HTERT RPE-1 (cell line): ENCODE results near the gene RPL41.
"Not testable (repeated sequence)": the region's sequence is repeated elsewhere in the genome, so short reads cannot be mapped to it uniquely, and the experiment has no call there.

Experiments used
- in situ Hi-C: fragments of 300-500 bp; cut with MboI; formaldehyde crosslinking; loops from 4 replicates; pipeline ENCODE4 v1.14.3; 2020; ENCODE audit warnings: low sequenced_read_pairs

RPL41 gene

DNA sequence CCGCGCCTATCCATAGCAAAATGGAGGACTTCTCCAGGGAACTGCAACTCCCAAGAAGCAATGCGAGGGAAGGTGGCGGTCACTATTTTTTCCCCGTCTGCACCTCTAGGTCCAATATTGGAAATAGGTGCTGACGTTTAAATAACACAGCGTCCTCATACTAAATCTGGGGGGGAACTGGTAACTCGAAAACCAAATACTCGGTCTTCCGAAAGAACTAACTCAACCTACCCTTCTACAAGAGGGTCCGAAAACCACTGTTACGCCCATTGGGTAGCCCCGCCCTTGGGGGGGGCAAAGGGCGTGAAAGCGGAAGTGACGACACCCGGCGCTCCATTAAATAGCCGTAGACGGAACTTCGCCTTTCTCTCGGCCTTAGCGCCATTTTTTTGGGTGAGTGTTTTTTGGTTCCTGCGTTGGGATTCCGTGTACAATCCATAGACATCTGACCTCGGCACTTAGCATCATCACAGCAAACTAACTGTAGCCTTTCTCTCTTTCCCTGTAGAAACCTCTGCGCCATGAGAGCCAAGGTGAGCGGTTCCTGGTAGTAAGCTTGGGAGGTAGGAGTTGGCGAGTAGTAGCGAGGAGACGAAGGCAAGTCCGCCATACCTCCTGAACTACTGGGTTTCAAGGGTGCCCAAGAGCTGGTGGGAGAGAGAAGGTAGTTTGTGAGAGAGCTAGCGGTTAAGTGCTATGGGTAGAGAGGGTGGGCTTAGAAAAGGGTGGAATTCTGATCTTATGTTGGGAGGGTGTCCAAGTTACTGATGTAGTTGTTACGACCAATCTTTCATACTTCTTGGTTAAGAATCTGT is at the start of gene RPL41:
RPL41 (plus strand) TSS at position 367 of the 815 bp plus-strand sequence.
- in situ Hi-C loops = no loop called here

GRCh38 chr12:56071648-56072047 is 44.8 kb upstream of the RPL41 start:
- in situ Hi-C loops = no loop called here

DNA sequence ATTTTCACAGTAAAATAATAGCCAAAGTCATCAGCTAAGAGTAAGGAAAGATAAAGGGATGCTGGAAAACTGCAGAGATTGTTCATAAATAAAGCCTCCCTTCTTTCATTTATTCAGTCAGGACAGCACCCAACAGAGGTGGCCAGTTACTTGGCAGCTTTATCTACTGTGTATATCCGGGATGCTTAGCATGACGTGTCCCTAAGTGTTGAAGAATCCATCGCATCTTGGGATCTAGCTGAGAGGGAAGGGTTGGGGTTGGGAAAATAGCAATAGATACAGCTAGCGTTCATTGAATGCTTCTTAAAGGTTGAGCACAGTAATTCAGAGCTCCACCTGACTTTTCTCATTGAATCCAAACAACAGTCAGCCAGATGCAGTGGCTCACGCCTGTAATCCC is 42.0 kb upstream of the RPL41 start:
- in situ Hi-C loops = no loop called here

DNA sequence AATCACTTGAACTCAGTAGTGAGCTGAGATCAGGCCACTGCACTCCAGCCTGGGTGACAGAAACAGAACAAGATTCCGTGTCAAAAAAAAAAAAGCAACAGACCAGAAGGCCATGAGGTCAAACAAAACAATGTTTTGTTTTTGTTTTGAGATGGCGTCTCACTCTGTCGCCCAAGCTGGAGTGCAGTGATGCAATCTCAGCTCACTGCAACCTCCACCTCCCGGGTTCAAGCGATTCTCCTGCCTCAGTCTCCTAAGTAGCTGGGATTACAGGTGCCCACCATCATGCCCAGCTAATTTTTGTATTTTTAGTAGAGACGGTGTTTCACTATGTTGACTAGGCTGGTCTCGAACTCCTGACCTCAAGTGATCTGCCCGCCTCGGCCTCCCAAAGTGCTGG is 38.5 kb upstream of the RPL41 start:
- in situ Hi-C loops = not testable (repeated sequence)

DNA sequence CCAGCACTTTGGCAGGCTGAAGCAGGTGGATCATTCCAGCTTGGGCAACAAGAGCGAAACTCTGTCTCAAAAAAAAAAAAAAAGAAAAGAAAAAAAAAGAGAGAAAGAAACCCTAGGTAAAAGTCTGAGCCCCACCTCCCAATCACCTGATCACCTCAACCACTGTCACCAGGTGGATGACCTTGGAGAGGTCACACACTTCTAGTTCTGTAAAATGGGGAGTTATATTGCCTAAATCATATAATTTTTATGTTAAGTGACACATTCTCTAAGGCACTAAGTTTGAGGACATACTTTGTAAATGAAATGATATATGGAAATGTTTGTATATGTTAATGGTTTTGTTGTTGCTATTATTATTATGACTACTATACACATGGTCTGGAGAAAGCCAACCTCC is 38.0 kb upstream of the RPL41 start:
- in situ Hi-C loops = no loop called here

GRCh38 chr12:56078931-56079722 is 37.3 kb upstream of the RPL41 start:
- in situ Hi-C loops = no loop called here

GRCh38 chr12:56079723-56080555 is 36.5 kb upstream of the RPL41 start, which contains the start of gene ERBB3:
TSS of gene ERBB3 (plus strand) at chr12:56080165. CDS start at chr12:56080301, 136 bp downstream.
- in situ Hi-C loops = no loop called here

DNA sequence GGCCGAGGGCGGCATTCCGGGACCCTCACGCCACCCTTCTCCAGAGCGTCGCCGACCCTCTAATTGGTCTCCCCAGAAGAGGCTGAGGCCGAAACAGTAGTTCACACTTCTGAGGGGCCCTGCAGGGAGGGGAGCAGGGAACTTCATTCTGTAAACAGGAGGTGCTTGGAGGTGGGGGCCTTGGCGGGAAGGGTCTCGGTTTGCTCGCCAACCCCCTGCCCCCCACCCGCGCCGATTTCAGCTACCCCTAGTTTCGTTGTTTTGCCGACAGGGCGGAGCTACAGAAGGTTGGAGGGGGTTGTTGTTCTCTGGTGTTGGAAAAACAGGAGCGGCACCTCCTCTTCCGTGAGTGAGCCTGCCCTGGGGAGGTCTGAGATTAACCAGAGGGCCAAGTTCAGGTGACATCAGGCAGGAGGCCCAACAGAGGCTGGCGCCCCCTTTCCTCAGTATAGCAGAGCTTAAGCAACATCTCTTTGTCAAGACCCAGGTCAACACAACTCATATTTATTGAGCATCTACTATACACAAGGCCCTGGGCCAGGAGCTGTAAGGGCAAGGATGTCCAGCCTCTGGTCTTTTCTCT is 35.8 kb upstream of the RPL41 start:
- in situ Hi-C loops = no loop called here

DNA sequence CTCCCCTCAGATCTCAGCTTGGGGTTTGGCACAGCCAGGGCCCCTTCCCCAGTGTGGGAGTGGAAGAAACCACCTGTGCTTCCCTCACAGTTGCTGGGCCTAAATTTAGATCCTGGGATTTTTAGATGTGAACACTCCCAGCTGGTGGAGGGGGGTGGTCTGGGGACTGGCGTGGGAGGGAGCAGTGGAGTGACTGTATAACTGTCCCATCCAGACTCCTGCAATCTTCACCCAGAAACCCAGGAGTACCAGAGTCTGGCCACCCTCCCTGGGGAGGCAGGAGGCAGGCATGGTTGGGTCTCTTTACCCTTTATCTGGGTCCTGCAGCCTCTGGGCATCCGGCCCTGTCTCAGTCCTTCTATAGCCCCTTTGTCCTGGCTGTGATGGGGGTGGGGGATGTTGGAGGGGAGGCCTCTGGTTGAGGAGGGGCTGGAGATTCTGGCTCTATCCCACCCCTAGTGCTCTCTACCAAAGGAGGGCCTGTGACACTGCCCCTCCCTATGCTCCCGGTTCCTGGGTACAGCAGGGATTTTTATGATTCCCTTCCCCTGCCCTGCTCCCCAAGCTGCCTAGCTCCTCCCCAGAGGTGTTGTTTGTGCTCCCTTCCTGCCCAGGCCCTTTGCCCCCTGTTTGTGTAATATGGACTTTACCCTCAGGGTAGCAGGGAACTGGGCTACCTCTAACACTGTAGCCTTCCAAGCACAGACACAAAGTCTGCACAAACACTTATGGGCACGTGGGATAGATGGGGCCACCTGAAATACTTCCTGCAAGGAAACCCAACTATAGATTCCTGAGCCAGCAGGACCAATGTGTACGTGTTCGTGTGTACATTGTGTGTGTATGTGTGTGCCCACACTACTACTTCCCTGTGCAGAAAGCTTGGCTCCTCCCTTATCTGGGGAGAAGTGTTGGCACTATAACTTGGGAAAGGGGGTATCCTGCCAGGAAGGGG is 34.8 kb upstream of the RPL41 start:
- in situ Hi-C loops = no loop called here

DNA sequence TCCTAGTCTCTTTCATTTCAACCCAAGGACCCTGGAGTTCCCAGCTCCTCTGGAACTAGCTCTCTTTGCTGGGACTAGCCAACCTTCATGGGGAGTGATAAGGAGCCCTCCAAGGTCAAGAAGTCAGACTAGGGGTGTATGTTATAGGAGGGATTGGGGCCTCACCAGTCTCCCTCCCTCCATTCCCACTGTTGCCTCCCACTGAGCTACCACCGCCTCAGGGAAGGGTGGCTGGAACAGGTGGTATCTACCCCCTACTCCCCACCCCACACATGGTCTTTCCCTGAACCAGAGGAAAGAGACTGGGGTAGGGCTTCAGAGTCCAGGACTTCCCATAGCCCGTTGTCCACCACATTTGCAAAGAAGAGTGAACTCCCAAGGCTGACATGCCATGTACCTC is 34.1 kb upstream of the RPL41 start:
- in situ Hi-C loops = no loop called here

DNA sequence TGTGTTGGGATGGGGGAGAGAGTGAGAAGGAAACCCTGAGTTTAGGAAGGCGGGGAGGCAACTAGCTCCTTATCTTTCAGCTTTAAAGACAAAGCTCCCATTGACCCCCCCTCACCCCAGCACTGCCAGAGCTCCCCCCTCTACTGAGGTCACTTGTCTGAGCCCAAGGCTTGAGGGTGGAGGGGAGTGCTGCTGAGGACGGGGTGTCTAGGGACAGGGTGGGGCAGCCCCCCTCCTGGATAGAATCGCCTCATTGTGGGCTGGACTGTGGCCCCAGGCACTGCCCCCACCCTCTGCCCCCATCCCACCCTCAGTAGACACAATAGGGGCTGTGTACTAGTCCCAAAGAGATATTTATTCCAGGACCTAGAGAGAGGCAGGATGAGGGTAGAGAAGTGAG is 33.5 kb upstream of the RPL41 start:
- in situ Hi-C loops = no loop called here

- in situ Hi-C loops = no loop called here
Observed at GRCh38 chr12:56084958-56085543, 31.4 kb upstream of the RPL41 start.

GRCh38 chr12:56086096-56086495 is 30.3 kb upstream of the RPL41 start:
- in situ Hi-C loops = no loop called here

GRCh38 chr12:56086608-56087007 is 29.8 kb upstream of the RPL41 start:
- in situ Hi-C loops = no loop called here

DNA sequence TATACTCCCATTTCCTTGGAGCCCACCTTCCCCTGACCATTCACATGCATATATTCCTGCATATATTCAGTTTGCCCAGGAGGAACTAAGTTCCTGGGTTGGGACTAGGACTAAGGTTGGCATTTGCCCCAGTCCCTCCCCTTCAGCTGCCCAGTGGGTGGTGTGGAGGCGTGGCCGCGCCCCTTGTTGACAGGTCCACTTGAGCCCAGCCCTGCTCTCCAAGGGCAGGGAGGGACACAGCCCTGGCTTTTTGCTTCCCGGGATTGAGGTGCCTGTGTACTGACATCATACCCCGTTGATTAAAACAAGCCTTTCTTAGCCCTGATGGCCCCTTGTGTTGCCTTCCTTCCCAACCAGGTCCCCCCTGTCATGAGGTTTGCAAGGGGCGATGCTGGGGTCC is 29.2 kb upstream of the RPL41 start:
- in situ Hi-C loops = no loop called here

DNA sequence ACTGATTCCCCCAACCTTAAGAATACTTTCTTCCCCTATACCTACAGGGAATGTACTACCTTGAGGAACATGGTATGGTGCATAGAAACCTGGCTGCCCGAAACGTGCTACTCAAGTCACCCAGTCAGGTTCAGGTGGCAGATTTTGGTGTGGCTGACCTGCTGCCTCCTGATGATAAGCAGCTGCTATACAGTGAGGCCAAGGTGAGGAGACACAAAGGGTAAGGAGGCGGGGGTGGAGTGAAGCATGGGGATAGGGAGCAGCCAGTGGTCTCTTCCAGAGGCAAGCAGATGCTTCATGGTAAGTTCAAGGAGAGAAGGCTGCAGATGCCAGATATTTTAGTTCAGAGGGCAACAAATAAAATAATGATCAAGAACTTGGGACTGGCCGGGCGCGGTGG is 18.7 kb upstream of the RPL41 start:
- in situ Hi-C loops = no loop called here

DNA sequence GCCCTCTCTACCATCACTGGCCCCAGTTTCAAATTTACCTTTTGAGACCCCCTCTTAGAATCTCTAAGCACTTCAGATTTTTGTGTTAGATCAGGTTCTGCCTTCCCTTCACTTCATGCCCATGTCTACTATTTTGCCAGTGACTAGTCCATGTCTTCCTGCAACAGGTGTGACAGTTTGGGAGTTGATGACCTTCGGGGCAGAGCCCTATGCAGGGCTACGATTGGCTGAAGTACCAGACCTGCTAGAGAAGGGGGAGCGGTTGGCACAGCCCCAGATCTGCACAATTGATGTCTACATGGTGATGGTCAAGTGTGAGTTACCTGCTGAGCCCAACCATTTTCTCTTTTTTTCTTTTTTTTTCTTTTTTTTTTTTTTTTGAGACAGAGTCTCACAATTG is 17.8 kb upstream of the RPL41 start:
- in situ Hi-C loops = no loop called here

- in situ Hi-C loops = no loop called here
Observed at GRCh38 chr12:56099787-56100186, 16.6 kb upstream of the RPL41 start.

DNA sequence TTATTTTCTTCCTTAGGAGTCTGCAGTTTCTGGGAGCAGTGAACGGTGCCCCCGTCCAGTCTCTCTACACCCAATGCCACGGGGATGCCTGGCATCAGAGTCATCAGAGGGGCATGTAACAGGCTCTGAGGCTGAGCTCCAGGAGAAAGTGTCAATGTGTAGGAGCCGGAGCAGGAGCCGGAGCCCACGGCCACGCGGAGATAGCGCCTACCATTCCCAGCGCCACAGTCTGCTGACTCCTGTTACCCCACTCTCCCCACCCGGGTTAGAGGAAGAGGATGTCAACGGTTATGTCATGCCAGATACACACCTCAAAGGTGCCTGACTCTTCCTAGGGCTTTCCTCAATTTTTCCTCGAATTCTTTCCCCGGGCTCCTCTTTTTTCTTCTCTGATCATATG is 15.4 kb upstream of the RPL41 start:
- in situ Hi-C loops = no loop called here
